HG02840 (cell line): ENCODE data around the gene BACH2.
"Not testable (repeated sequence)": the region's sequence is repeated elsewhere in the genome, so short reads cannot be mapped to it uniquely, and the experiment has no call there.

Experiments
- ATAC-seq: cut with Tn5 transposase; IDR thresholded peaks from one replicate; pipeline ENCODE4 v1.9.1; 2021; ENCODE audit warnings: mild to moderate bottlenecking, moderate library complexity, moderate number of reproducible peaks; ENCODE audit not compliant: unreplicated experiment, low FRiP score

BACH2 gene

GRCh38 chr6:90296341-90297114 is at the start of gene BACH2:
TSS of gene BACH2 (minus strand) at chr6:90296843. CDS start at chr6:90008844, 287,999 bp downstream.
- peak; percentile 74 for ATAC-seq

DNA sequence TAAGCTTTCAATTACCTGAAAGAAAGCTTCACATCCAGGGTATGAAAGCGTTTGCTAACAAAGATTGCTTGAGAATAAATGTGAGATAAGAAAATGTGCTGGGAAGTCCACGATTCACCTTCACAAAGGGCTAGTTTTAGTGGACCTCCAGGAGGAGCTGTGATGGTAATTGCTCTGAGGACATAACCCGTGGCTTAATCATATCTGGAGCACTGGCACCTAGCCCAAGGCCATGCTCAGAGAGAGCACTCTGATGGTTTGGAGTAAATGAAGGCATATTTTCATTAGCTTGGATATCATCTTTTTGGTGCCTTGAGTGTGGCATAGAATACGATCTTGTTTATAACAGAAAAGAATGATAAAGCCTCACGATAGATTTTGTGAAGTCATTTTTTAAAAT is 46.9 kb upstream of the BACH2 start:
- no peak for ATAC-seq

DNA sequence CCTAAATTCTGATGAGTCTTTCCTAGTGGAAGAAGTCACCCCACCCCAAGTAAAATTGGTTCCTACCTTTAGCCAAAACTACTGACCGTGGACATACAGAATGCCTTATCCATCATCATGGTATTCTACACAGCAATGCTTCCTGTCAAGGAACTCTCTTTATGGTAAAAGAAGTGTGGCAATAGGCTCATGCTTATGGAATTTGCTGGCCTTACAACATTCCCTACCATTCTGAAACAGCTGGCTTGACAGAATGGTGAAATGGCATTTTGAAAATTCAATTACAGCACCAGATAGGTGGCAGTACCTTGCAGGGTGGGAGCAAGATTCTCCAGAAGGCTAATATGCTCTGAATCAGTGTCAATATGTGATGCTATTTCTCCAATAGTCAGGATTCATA is 41.8 kb upstream of the BACH2 start:
- no peak for ATAC-seq

GRCh38 chr6:90336388-90336947 is 39.8 kb upstream of the BACH2 start:
- ATAC-seq: no peak

- ATAC-seq: no peak
These were observed 37.3 kb upstream of the BACH2 start for GRCh38 chr6:90333928-90334327.

GRCh38 chr6:90332978-90333543 is 36.4 kb upstream of the BACH2 start:
- not testable (repeated sequence) for ATAC-seq

GRCh38 chr6:90329386-90330077 is 32.9 kb upstream of the BACH2 start:
- ATAC-seq: no peak

GRCh38 chr6:90328004-90328403 is 31.4 kb upstream of the BACH2 start:
- no peak for ATAC-seq

DNA sequence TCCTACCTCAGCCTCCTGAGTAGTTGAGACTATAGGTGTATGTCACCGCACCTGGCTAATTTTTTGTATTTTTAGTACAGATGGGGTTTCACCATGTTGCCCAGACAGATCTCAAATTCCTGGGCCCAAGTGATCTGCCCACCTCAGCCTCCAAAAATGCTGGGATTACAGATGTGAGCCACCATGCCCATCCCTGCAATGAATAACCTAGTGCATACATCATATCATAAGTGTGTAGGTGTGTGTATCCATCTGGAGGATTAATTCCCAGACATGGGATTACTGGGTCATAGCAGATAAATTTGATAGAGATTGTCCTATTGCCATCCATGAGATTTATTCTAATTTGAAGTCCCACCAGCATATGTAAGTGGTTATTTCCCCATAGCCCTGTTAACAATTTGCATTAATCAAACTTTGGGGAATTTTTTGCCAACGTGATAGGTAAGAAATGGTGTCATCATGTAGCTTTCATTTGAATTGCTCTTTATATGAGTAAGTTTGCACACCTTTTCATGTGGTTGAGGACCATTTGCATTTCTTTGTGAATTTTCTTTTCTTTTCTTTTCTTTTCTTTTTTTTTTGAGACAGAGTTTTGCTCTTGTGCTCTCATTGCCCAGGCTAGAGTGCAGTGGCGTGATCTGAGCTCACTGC is 29.9 kb upstream of the BACH2 start:
- no peak for ATAC-seq

DNA sequence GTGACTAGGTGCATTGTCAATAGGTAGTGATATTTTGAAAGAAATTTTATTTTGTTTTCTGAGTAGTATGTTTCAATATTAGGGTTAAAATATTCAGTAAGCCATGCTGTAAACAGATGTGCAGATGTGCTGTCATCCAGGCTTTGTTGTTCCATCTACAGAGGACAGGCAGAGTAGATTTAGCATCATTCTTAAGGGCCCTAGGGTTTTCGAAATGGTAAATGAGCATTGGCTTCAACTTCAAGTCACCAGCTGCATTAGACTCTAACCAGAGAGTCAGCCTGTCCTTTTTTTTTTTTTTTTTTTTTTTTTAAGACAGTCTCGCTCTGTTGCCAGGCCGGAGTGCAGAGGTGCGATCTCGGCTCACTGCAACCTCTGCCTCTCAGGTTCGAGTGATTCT is 27.1 kb upstream of the BACH2 start:
- ATAC-seq: no peak

DNA sequence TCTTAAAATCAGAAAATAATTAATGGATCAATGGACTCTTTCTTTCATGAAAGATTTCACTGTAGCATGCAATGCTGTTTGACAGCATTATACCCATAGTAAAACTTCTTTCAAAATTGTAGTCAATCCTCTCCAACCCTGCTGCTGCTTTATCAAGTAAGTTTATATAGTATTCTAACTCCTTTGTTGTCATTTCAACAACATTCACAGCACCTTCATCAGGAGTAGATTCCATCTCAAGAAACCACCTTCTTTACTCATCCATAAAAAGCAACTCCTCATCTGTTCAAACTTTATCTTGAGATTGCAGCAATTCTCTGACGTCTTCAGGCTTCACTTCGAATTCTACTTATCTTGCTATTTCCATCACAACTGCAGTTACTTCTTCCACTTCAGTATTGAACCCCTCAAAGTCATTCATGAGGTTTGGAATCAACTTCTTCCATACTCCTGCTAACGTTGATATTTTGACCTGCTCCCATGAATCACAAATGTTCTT is 26.4 kb upstream of the BACH2 start:
- ATAC-seq: no peak

GRCh38 chr6:90319979-90320685 is 23.5 kb upstream of the BACH2 start:
- ATAC-seq: no peak

DNA sequence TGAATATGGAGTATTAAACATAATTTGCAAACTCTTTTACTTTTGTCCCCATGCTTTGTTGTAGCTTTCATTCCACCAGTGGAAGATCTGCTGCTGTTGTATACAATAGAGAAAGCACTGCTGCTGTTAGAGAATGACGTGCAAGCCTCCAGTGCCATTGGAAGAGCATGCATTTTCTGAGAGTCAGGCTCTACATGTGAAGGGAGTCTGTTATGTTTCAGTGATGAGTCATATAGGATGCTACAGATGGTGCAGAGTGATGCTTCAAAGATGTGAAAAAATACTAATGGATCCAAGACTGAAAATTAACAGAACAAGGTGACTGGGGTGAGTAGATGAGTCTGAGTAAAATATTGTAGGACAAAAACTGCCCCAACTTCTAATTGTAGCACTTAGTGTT is 22.4 kb upstream of the BACH2 start:
- ATAC-seq: no peak

GRCh38 chr6:90315986-90316385 is 19.3 kb upstream of the BACH2 start:
- no peak for ATAC-seq

DNA sequence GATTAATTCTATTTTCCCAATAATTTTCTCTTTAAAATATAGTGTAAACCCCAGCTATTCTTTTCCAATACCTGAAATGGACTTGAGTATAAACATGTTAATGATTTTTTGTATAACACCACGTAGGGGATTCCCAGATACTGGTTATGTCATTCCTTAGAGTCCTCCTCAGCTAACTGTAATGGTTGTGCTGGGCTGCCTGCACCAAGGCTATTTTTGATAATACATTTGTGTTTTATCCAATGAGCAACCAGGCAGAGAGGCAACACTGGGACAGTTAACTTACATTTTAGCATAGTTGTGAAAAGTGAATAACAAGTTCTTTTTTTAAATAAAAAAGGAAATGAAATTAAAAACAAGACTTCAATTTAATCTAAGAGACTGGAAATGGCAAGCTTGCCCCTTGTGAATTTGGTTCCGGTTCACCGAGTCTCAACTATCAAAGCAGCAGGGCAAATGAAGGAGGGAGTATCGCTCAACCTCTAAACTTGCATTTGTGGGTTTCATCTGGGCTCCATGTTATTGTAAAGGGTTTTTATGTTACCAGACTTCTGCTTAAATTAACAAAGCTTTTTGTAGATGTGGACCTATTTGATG is 18.8 kb upstream of the BACH2 start:
- no peak for ATAC-seq

DNA sequence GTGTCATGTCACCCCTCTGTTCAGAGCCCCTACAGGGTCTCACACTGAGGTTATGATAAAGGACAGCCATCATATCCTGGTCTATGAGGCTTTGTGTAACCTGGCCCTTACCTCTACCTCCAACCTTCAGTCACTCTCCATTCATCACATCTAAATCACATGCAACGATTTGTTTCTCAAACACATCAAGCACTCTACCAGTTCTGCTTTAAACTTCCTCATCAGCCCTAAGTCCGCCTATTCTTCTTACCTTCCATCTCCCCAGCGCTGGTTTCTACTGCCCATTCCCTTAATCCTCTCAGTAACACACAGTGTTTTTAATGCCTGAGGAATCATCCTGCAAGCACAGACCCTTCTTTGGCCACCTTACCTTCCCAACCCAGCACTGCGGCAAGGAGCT is 17.9 kb upstream of the BACH2 start:
- no peak for ATAC-seq

GRCh38 chr6:90311569-90311968 is 14.9 kb upstream of the BACH2 start:
- ATAC-seq: no peak

DNA sequence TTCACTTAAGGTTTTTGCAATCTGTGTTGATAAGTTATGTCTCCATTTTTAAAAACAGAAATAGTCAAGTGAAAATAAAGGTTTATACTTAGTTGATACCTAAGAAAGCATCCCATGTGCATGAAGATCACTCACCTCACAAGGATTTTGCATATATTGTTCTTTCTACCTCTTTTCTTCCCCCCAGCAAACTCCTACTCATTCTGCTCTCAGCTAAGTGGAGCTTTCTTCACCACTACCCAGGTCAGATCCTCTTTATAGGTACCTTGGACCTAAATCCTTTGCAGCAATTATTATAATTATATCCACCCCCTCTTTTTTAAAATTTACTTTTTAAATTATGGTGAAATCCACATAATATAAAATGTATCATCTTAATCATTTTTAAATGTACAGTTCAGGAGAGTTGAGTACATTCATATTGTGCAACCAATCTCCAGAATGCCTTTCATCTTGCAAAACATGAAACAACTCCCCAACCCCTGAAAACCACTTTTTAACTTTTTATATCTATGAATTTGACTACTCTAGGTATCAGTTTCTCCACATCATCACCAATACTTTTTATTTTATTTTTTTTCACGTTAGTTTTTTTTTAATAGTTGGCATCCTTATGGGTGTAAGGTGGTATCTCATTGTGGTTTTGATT is 9.3 kb upstream of the BACH2 start:
- no peak for ATAC-seq

DNA sequence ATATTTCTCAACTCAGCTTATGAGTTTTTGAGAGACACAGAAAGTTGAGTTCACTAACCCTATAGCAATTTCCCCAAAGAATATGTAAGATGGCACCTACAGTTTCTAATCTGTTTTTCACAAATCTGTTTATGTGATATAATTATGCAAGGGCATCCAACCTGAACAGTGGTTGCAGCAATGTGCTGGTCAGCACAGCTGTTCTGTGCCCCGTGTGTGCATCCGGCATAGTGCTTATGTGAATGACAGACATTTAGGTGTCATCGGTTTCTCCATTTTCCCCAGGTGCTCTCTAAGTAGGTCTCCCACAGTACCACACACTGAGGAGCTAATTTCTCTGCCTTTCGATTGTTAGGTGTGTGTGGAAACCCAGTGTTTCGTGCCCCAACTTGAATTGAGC is 7.7 kb upstream of the BACH2 start:
- no peak for ATAC-seq
